Muscle layer of colon (tissue), 2 donors: ENCODE data around the gene EPB41L1.

Experiments
- H3K27ac ChIP-seq: one replicate; pipeline ENCODE4 v1.7.0; 2013; ENCODE audit warnings: low read depth, mild to moderate bottlenecking, low read length, moderate library complexity
- H3K27me3 ChIP-seq, 2 donors: one replicate each; pipeline ENCODE4 v1.7.0; 2013; ENCODE audit warnings: low read length in 2 of 2, mild to moderate bottlenecking in 2 of 2; ENCODE audit not compliant: insufficient read depth in 2 of 2, control insufficient read depth in 1 of 2
- H3K36me3 ChIP-seq: one replicate; pipeline ENCODE4 v1.7.0; 2013; ENCODE audit warnings: mild to moderate bottlenecking, low read length; ENCODE audit not compliant: insufficient read depth
- H3K4me1 ChIP-seq: one replicate; pipeline ENCODE4 v1.7.0; 2013; ENCODE audit warnings: mild to moderate bottlenecking, low read length; ENCODE audit not compliant: insufficient read depth
- H3K4me3 ChIP-seq, 2 donors: one replicate each; pipeline ENCODE4 v1.7.0; 2013; ENCODE audit warnings: low read length in 2 of 2, low read depth in 1 of 2, mild to moderate bottlenecking in 1 of 2, moderate library complexity in 1 of 2
- H3K9ac ChIP-seq: one replicate; pipeline ENCODE4 v1.7.0; 2013; ENCODE audit warnings: low read length
- H3K9me3 ChIP-seq: one replicate; pipeline ENCODE4 v1.7.0; 2013; ENCODE audit warnings: mild to moderate bottlenecking, low read length
- donor health status: abdominal sarcoma.
- donor health status: Adenocarcinoma of cecum.

EPB41L1 gene

DNA sequence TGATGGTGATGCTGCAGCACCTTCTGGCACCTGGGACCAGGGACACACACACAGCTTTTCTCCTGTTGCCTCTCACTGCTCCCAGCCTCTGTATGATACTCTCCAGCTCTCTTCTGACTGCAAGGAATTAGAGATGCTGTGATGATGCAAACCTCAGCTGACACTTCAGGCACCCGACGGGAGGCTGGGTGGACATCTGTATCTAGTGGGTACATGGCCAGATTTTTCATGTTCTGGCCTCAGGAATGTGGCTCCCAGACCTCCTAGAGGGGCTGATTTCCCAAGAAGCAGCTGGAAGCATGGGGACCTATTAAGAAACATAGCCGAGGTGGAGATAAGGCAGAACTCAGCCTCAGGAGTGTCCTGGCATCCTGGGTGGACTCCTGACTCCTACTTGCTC lies 6.8 kb upstream of the EPB41L1 start:
- Histone ChIP-seq H3K27me3 (no peaks in the 10 kb centered on the region), H3K27ac (no peak overlapping the region), H3K4me1 (peaks cover 2% of the 10 kb centered on the region), H3K9me3 (no peaks in the 10 kb centered on the region), H3K36me3 (no peaks in the 10 kb centered on the region), H3K4me3 (no peak overlapping the region), H3K9ac (no peak overlapping the region)

DNA sequence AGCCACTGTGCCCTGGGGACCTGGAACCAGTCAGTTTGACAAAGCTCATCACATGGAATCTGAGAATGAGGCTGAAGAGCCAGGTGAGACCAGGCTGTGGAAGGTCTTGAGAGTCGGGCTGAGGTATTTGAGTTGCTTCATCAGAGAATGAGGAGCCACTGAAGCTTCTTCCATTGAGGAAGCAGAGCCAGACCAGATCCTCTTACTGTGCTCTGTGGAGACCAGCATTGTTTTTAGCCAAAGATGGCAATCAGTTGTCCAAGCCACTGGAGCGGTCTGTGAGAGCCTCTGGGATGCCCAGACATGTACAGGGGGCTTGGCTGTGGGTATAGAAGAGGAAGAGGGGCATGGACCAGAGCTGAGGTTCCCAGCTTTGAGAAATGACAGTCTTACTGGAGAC lies 6.1 kb upstream of the EPB41L1 start:
- Histone ChIP-seq H3K4me1 (peaks cover 6% of the 10 kb centered on the region), H3K9ac (no peak overlapping the region), H3K9me3 (no peaks in the 10 kb centered on the region), H3K27me3 (no peaks in the 10 kb centered on the region), H3K27ac (no peak overlapping the region), H3K36me3 (no peaks in the 10 kb centered on the region), H3K4me3 (no peak overlapping the region)

DNA sequence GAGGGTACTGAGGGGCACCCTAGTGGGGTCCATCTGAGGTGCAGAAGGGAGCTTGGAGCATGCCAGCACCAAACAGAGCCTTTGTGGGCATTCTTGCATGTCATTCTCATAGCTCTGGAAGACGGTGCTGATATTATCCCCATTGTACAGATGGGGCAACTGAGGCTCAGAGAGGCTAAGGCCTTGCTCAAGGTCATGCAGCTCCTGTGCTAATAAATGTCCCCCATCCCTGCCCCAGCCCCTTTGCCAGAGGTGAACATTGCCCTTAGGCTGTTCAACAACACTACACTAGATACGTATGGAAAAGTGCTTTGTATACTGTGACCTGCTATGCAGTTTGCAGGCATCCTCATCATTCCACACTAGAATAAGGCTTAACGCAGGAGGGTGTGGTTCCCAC lies 5.5 kb upstream of the EPB41L1 start:
- no peak overlapping the region for H3K9ac ChIP-seq
- no peaks in the 10 kb centered on the region for H3K36me3 ChIP-seq
- H3K27ac ChIP-seq: no peak overlapping the region
- H3K4me1 ChIP-seq: peaks cover 12% of the 10 kb centered on the region
- H3K9me3 ChIP-seq: no peaks in the 10 kb centered on the region
- no peaks in the 10 kb centered on the region for H3K27me3 ChIP-seq
- H3K4me3 ChIP-seq: no peak overlapping the region

DNA sequence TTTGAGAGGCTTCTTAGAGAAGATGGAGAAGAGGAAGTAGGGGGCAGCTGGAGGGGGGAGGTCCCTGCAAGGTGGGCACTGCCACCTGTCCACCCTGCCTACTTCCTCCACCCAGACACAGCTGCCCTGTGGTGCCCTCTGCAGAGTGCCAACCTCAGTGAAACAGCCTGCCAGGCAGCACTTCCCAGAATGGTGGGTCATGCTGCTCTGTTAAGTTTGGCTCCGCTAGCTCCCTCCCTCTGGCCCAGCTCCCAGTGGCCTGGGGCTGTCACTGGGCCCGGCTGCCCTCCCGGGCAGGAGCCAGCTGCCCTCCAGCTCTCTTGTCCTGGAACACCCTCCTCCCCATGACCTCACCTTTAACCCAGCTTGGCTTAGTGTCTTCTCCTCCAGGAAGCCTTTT lies 5.1 kb upstream of the EPB41L1 start:
- Histone ChIP-seq H3K27ac (no peak overlapping the region), H3K4me1 (peaks cover 13% of the 10 kb centered on the region), H3K4me3 (no peak overlapping the region), H3K27me3 (no peaks in the 10 kb centered on the region), H3K9ac (no peak overlapping the region), H3K9me3 (no peaks in the 10 kb centered on the region), H3K36me3 (no peaks in the 10 kb centered on the region)

DNA sequence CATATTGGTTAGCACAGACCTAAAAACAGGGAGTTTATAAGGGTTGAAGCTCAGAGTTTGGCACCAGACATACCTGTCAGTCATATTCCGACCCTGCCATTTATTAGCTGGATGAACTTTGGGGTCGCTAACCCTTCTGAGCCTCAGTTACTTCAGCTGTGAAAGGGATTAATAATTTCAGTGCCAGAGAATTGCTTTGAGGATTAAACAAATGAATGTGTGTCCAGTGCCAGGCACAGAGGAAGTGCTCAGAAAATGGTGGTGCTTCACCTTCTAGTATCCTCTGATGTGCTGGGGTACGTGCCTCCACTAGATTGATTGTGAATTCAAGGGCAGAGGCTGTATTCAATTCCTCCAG lies 4.1 kb upstream of the EPB41L1 start:
- H3K4me3 ChIP-seq: no peak overlapping the region
- no peak overlapping the region for H3K27ac ChIP-seq
- no peak overlapping the region for H3K9ac ChIP-seq
- H3K36me3 ChIP-seq: no peaks in the 10 kb centered on the region
- no peaks in the 10 kb centered on the region for H3K27me3 ChIP-seq
- peaks cover 18% of the 10 kb centered on the region for H3K4me1 ChIP-seq
- no peaks in the 10 kb centered on the region for H3K9me3 ChIP-seq

DNA sequence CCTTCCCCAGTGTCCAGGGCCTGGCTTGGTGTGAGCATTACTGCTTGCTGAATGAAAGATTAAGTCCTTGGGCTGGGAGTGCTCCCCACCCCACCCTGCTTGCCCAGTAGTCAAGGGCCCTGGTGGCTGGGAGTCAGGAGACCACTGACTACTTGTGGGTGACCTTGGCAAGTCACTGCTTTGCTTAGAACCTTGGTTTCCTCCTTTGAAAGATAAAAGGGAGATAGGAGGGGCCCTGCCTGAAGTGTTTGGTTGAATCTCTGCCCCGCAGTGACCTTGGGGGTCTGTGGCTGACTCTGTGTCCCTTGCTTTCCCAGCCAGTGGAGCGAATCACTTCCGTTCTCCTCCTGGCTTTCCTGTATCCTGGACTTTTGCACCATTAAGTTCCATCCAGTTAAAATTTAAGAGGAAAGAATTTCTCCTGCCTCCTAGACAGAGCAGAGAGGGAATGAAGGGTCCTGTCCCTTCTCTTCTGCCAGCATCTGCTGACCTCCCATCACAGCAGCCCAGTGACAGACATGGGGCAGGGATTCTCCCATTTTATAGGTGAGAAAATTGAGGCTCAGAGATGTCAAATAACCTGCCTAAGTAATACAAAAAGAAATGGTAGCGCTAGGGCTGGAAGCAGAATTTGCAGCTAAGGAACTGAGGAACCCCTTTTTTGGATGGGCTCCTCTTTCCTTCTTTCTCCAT lies 3.5 kb upstream of the EPB41L1 start:
- Histone ChIP-seq H3K27me3 (no peaks in the 10 kb centered on the region), H3K4me3 (no peak overlapping the region), H3K36me3 (no peaks in the 10 kb centered on the region), H3K4me1 (peaks cover 23% of the 10 kb centered on the region), H3K9ac (no peak overlapping the region), H3K27ac (no peak overlapping the region), H3K9me3 (no peaks in the 10 kb centered on the region)

DNA sequence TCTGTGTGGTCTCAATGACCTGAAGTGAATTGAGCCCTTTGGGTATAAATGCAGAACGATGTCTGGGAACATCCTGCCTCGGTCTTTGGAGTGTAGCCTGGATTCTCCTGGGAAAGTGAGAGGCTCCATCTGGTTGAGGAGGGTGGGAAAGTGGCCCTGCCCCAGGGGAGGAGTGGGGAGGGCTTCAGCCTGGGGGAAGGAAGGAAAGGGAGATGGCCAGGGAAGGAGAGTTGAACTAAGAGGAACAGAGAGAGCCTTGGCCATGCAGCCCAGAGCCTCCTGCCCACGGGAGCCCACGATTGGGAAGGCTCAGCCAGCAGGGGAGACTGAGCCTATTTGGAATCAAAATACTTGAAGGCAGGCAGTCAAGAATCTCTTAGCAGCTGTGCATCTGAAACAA lies 2.3 kb upstream of the EPB41L1 start:
- H3K9ac ChIP-seq: no peak overlapping the region
- no peaks in the 10 kb centered on the region for H3K27me3 ChIP-seq
- no peaks in the 10 kb centered on the region for H3K36me3 ChIP-seq
- no peak overlapping the region for H3K27ac ChIP-seq
- H3K4me3 ChIP-seq: no peak overlapping the region
- H3K9me3 ChIP-seq: no peaks in the 10 kb centered on the region
- H3K4me1 ChIP-seq: peaks cover 31% of the 10 kb centered on the region

DNA sequence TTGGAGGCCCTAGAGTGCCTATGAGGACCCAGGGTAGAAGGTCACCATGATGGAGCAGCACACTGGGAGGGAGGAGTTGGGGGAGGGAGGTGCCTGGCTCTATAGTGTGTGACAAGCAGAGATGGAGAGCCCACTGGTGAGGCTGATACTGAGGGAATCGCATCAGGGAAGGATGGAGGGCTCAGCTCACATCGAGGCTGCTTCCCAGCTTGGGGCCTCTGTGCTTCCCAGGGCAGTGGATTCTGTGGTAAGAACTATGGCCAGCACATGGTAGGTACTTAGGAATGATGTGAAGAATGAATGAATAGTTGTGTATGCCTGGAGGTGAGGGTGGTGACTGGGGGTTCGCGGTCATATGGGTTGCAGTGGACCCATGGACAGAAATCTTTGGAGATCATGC lies 1.3 kb upstream of the EPB41L1 start:
- H3K4me3 ChIP-seq: no peak overlapping the region
- H3K9me3 ChIP-seq: no peaks in the 10 kb centered on the region
- no peak overlapping the region for H3K27ac ChIP-seq
- H3K27me3 ChIP-seq: no peaks in the 10 kb centered on the region
- H3K36me3 ChIP-seq: no peaks in the 10 kb centered on the region
- no peak overlapping the region for H3K9ac ChIP-seq
- H3K4me1 ChIP-seq: peaks cover 31% of the 10 kb centered on the region

DNA sequence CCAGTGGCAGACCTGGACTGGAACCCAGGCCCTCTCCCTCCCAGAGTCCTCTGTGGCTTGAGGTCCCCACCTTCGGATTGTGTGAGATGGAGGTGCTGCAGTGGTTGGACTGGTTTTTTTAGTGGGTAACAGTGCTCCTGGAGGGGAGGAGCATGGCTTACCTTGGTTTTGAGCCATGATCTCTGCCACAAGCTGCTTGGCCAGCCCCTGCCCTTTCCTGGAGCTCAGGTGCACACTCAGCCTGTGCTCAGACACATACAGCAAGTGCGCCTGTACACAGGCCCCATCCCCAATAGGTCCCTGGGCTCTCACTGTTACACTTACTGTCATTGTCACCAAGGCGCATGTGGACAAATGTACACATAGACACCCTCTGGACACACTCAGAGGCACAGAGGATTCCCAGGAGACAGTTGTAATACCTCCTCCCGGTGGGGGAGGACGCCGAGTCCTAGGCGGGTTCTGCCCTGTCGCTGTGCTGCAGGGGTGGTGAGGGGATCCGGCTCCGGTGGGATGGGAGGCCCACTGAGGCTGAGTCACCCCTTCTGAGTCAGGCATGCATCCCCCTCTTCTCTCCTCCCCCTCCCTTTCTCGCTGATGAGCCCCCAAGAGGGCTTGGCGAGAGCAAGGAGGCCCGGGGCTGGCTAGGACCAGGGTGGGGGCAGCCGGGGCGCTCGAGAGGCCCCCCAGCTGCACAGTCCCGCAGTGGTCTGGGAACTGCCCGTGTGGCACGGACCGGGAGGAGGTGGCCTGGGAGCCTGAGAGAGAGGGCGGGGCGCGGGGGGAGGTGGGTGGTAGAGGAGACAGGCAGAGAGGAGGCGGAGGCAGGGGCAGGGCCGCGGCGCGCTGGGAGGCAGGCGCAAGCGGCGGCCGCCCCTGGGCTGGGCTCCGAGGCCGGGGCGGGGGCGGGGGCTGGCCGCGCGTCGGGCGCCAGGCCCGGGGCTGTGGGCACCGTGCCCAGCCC lies 522 bp upstream of the EPB41L1 start:
- no peaks in the 10 kb centered on the region for H3K36me3 ChIP-seq
- no peaks in the 10 kb centered on the region for H3K27me3 ChIP-seq
- H3K27ac ChIP-seq: peak overlapping the region; percentile 45
- H3K4me1 ChIP-seq: peaks cover 31% of the 10 kb centered on the region
- H3K4me3 ChIP-seq: peak overlapping the region; percentile 58 to 74
- H3K9ac ChIP-seq: peak overlapping the region; percentile 46
- no peaks in the 10 kb centered on the region for H3K9me3 ChIP-seq

DNA sequence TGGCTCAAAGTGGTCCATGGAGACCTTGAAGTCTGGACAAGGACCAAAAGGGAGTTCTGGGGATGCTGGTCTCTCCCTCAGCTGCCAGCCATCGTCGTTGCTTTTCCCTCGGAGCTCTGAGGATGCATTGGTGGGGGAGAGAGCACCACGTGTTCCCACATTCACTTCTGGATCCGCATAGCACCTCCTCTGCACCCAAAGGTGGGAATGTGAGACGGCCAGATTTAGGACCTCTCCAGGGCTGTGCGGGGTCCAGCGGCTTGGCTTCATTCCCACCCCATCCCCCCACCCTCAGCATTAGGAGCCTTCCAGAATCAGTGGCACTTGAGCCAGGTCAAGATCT lies 1.1 kb downstream of the EPB41L1 start:
- peak overlapping the region; percentile 10 for H3K9ac ChIP-seq
- H3K27me3 ChIP-seq: no peaks in the 10 kb centered on the region
- H3K9me3 ChIP-seq: no peaks in the 10 kb centered on the region
- H3K27ac ChIP-seq: no peak overlapping the region
- H3K4me1 ChIP-seq: peaks cover 31% of the 10 kb centered on the region
- peak overlapping the region; percentile 67 to 72 for H3K4me3 ChIP-seq
- H3K36me3 ChIP-seq: no peaks in the 10 kb centered on the region

DNA sequence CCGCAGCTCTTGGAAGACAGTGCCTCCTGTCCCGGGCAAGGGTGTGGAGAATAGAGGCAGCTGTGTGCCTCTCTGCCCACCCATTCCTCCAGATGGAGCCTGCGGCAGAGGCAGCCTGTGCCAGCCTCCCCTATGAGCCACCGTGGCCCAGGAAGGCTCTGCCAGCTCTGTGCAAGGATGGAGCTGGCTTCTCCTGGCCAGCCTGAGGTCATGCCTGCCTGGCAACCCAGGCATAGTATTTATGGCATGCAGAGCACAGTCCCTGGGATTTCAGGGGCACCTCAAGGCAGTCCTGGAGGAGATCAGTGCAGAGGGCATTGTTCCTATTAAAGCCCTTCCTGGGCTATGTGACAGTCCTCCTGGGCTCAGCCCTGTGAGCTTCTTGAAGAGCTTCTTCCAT lies 1.5 kb downstream of the EPB41L1 start:
- peaks cover 31% of the 10 kb centered on the region for H3K4me1 ChIP-seq
- no peaks in the 10 kb centered on the region for H3K27me3 ChIP-seq
- no peaks in the 10 kb centered on the region for H3K9me3 ChIP-seq
- no peak overlapping the region for H3K27ac ChIP-seq
- H3K9ac ChIP-seq: no peak overlapping the region
- H3K4me3 ChIP-seq: no peak overlapping the region
- no peaks in the 10 kb centered on the region for H3K36me3 ChIP-seq

DNA sequence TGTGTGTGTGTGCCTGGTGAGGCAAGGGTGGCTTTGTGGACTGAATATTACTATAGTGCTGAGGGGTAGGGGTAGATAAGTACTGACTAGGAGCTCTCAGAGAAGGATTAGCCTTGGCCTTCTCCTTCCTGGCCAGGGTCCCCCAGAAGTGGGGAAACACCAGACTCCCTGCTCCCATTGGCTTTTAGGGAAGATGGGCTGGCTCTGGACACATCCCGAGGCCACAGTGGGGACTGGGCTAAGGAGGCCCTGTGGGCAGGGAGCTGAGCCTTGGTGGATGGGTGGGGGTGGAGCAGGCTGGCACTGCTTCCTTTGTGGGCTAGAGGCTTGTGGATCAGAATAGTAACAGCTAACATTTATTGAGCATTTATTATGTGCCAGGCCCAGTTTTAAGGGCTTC lies 3.1 kb downstream of the EPB41L1 start:
- Histone ChIP-seq H3K36me3 (no peaks in the 10 kb centered on the region), H3K4me3 (no peak overlapping the region), H3K9ac (no peak overlapping the region), H3K9me3 (no peaks in the 10 kb centered on the region), H3K27ac (no peak overlapping the region), H3K27me3 (no peaks in the 10 kb centered on the region), H3K4me1 (peaks cover 29% of the 10 kb centered on the region)
